ENCODE results near the gene MYO1B. TPM values are rescaled to one million over a fixed set of nuclear protein-coding genes. Genes with fewer than 3 reads are reported as not detected.

Gene MYO1B
- total and polyA plus RNA-seq, 2 donors from 2014 or later: 24.5 to 64.8 TPM

DNA sequence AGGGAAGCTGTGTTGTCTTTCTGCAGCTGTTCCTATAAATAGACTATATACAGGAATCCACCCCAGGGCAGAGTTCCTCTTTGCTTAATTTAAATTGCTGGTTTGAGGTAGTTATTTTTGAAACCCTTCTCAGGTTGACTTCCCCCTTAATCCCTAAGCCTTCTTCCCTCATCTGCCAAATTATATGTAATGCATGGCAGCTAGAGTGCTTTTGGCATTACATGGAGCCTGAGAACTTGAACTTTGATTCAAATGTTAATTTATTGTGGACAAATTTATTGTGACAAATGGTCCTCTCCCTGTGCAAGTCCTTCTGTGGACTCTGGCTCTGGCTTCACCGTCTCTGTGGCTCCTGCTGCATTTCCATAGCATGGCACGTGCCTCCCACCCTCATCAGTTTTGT is 29.2 kb downstream of the MYO1B start:
- Histone ChIP-seq H3K4me3 (ENCODE audit: low read length in 3 of 3) (no peak overlapping the region), H3K27me3 (ENCODE audit: control insufficient read depth, insufficient read depth, low read length) (no peaks in the 10 kb centered on the region), H3K27ac (ENCODE audit: low read depth in 2 of 2, low read length in 2 of 2) (no peak overlapping the region), H3K36me3 (ENCODE audit: control insufficient read depth in 2 of 3, insufficient read depth in 3 of 3, low read length in 3 of 3) (peaks cover 0 to 8% (median 2%) of the 10 kb centered on the region in 3 donors), H3K9me3 (ENCODE audit: control insufficient read depth in 2 of 3, insufficient read depth in 1 of 3, low read length in 3 of 3) (no peaks in the 10 kb centered on the region), H3K4me1 (ENCODE audit: control insufficient read depth in 2 of 3, insufficient read depth in 2 of 3, low read depth in 1 of 3, low read length in 3 of 3) (no peaks in the 10 kb centered on the region), H3K9ac (ENCODE audit: low read length in 3 of 3) (no peak overlapping the region)
- TF ChIP-seq, protein P1, sequence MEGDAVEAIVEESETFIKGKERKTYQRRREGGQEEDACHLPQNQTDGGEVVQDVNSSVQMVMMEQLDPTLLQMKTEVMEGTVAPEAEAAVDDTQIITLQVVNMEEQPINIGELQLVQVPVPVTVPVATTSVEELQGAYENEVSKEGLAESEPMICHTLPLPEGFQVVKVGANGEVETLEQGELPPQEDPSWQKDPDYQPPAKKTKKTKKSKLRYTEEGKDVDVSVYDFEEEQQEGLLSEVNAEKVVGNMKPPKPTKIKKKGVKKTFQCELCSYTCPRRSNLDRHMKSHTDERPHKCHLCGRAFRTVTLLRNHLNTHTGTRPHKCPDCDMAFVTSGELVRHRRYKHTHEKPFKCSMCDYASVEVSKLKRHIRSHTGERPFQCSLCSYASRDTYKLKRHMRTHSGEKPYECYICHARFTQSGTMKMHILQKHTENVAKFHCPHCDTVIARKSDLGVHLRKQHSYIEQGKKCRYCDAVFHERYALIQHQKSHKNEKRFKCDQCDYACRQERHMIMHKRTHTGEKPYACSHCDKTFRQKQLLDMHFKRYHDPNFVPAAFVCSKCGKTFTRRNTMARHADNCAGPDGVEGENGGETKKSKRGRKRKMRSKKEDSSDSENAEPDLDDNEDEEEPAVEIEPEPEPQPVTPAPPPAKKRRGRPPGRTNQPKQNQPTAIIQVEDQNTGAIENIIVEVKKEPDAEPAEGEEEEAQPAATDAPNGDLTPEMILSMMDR (IDR thresholded peaks at IDR 0.05; ENCODE audit: borderline replicate concordance, extremely low read depth, insufficient read depth): no peak
- intact Hi-C loops (cut with DNase I): no loop called here
- FAIRE-seq: no peak
- no peak for DNase-seq

DNA sequence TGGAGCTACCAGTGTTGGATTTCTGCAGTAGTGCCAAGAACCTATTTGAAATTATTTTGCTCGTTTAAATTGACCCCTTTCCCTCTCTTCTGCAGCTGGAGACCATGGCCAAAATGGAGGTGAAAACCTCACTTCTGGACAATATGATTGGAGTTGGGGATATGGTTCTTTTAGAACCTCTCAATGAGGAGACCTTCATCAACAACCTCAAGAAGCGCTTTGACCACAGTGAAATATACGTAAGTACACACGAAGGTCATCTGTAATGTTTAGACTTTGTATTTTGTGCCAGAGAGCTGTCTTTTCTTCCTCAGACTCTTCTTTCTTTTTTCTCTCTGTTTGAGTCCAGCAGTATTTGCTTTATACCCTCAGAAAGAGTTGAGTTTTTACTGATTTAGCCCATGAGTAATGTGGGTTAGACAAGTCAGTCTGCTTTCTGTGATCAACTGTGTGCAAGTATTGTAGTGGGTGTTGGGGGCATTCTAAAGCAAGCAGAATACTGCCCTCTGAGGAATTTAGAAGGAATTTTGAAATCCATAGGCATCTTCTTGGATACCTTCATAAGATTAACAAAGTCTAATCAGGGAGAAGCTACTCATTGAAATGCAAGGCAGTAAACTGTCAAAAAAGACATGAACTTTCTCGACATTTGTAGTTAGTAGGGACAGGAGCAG is 31.7 kb downstream of the MYO1B start:
- Histone ChIP-seq H3K27ac (ENCODE audit: low read depth in 2 of 2, low read length in 2 of 2) (no peak overlapping the region), H3K9me3 (ENCODE audit: control insufficient read depth in 2 of 3, insufficient read depth in 1 of 3, low read length in 3 of 3) (no peaks in the 10 kb centered on the region), H3K4me3 (ENCODE audit: low read length in 3 of 3) (no peak overlapping the region), H3K36me3 (ENCODE audit: control insufficient read depth in 2 of 3, insufficient read depth in 3 of 3, low read length in 3 of 3) (peaks cover 0 to 13% (median 2%) of the 10 kb centered on the region in 3 donors), H3K9ac (ENCODE audit: low read length in 3 of 3) (no peak overlapping the region), H3K27me3 (ENCODE audit: control insufficient read depth, insufficient read depth, low read length) (no peaks in the 10 kb centered on the region), H3K4me1 (ENCODE audit: control insufficient read depth in 2 of 3, insufficient read depth in 2 of 3, low read depth in 1 of 3, low read length in 3 of 3) (peaks cover 0 to 2% (median 0%) of the 10 kb centered on the region in 3 donors)
- FAIRE-seq: no peak
- TF ChIP-seq, protein P1 (IDR thresholded peaks at IDR 0.05; ENCODE audit: borderline replicate concordance, extremely low read depth, insufficient read depth): no peak
- no peak for DNase-seq
- intact Hi-C loops (cut with DNase I): no loop called here

DNA sequence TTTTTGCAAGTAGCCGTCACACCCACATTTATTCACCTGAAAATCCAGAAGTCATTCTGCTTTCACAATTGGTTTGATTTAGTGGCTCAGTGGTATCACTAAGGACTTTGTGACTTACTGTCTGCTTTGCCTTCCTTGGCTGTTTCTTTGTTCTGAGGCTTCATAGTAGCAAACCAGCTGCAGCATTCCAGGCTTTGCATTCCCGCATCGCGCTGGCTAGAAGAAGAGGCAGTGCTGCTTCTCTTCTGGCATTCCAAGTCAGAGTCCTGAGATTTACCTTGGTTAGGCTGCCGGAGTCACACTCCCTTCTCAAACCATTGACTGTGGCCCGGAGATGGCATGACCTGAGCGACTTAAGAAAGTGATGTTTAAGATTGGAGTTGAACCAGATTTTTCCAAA is 35.1 kb downstream of the MYO1B start:
- H3K9me3 ChIP-seq (ENCODE audit: control insufficient read depth in 2 of 3, insufficient read depth in 1 of 3, low read length in 3 of 3): no peaks in the 10 kb centered on the region
- no peak overlapping the region for H3K27ac ChIP-seq (ENCODE audit: low read depth in 2 of 2, low read length in 2 of 2)
- DNase-seq (no peak), FAIRE-seq (no peak)
- no peak overlapping the region for H3K4me3 ChIP-seq (ENCODE audit: low read length in 3 of 3)
- H3K9ac ChIP-seq (ENCODE audit: low read length in 3 of 3): no peak overlapping the region
- intact Hi-C loops (cut with DNase I): no loop called here
- peaks cover 0 to 17% (median 2%) of the 10 kb centered on the region in 3 donors for H3K36me3 ChIP-seq (ENCODE audit: control insufficient read depth in 2 of 3, insufficient read depth in 3 of 3, low read length in 3 of 3)
- H3K4me1 ChIP-seq (ENCODE audit: control insufficient read depth in 2 of 3, insufficient read depth in 2 of 3, low read depth in 1 of 3, low read length in 3 of 3): peaks cover 0 to 2% (median 0%) of the 10 kb centered on the region in 3 donors
- H3K27me3 ChIP-seq (ENCODE audit: control insufficient read depth, insufficient read depth, low read length): no peaks in the 10 kb centered on the region
- TF ChIP-seq, protein P1 (IDR thresholded peaks at IDR 0.05; ENCODE audit: borderline replicate concordance, extremely low read depth, insufficient read depth): no peak
